K562 (cell line): ENCODE results near the gene ZMIZ1. TPM values are rescaled to one million over a fixed set of nuclear protein-coding genes. Genes with fewer than 3 reads are reported as not detected.

ENCODE experiments used
- CHD4 ChIP-seq: fragments of 200-600 bp; sonication (generic); IDR thresholded peaks from 3 replicates; pipeline ENCODE4 v1.6.1; 2012; ENCODE audit warnings: low read depth, mild to moderate bottlenecking, mixed read lengths, low read length, inconsistent platforms; ENCODE audit not compliant: insufficient read depth, insufficient replicate concordance, poor library complexity, severe bottlenecking
- E2F6 ChIP-seq, 2 experiments: IDR thresholded peaks; 2 replicates each; pipeline ENCODE4 v1.6.1; 2011; ENCODE audit warnings: borderline replicate concordance in 1 of 2, control low read depth in 1 of 2, low read depth in 1 of 2, low read length in 1 of 2, mild to moderate bottlenecking in 1 of 2, mixed read lengths in 1 of 2, moderate library complexity in 1 of 2; ENCODE audit not compliant: insufficient read depth in 1 of 2, insufficient read length in 1 of 2, poor library complexity in 1 of 2, severe bottlenecking in 1 of 2; ENCODE audit errors: extremely low read depth in 1 of 2
- MAFG ChIP-seq: fragments of 450-650 bp; conservative IDR thresholded peaks from 2 replicates; pipeline ENCODE4 v1.6.1; 2016; ENCODE audit warnings: missing genetic modification characterization, missing compliant biosample characterization
- MEIS2 ChIP-seq: fragments of 450-650 bp; IDR thresholded peaks from 2 replicates; pipeline ENCODE4 v1.6.1; 2014; ENCODE audit warnings: mild to moderate bottlenecking; ENCODE audit not compliant: partially characterized antibody
- NCOA1 ChIP-seq: fragments of 450-650 bp; IDR thresholded peaks from 2 replicates; pipeline ENCODE4 v1.6.1; 2016; ENCODE audit warnings: low read depth
- NRF1 ChIP-seq, 2 experiments: fragments of 450-650 bp; IDR thresholded peaks in 1 of 2; conservative IDR thresholded peaks in 1 of 2; 2 replicates each; pipeline ENCODE4 v1.6.1; 2014; ENCODE audit warnings: mild to moderate bottlenecking in 2 of 2
- NUFIP1 ChIP-seq: fragments of 450-650 bp; IDR thresholded peaks from 2 replicates; pipeline ENCODE4 v1.6.1; 2018; ENCODE audit not compliant: partially characterized antibody
- RAD51 ChIP-seq: fragments of 450-650 bp; IDR thresholded peaks from 2 replicates; pipeline ENCODE4 v1.7.1; 2016; ENCODE audit warnings: low read depth, mild to moderate bottlenecking, borderline replicate concordance
- RBM22 ChIP-seq: fragments of 200-400 bp; formaldehyde crosslinking; IDR thresholded peaks from 2 replicates; pipeline ENCODE4 v1.6.1; 2018; ENCODE audit warnings: low read length, low read depth; ENCODE audit not compliant: poor library complexity, severe bottlenecking
- ZBTB33 ChIP-seq: sonication (generic); formaldehyde crosslinking; IDR thresholded peaks from 2 replicates; pipeline ENCODE4 v1.8.1; 2023; ENCODE audit warnings: mild to moderate bottlenecking, missing genetic modification reagents
- ZBTB43 ChIP-seq: sonication (generic); formaldehyde crosslinking; IDR thresholded peaks from 2 replicates; pipeline ENCODE4 v1.8.0; 2023; ENCODE audit warnings: mild to moderate bottlenecking, missing genetic modification reagents
- ZNF318 ChIP-seq, 2 experiments: fragments of 450-650 bp; IDR thresholded peaks; 2 replicates each; pipeline ENCODE4 v1.6.1; 2016; ENCODE audit warnings: mild to moderate bottlenecking in 2 of 2, borderline replicate concordance in 1 of 2, low read depth in 1 of 2, moderate library complexity in 1 of 2
- polyA plus RNA-seq, 8 experiments: library from polyadenylated mRNA; depleted of rRNA in 4 of 8; stranded (reverse) in 5 of 8; unstranded in 3 of 8; fragments of >200 nt; fragmentation: Nextera tagmentation in 2 of 8; fragmentation: Illumina TruSeq in 1 of 8; extraction: Ambion mirVana in 2 of 8; extraction: Trizol in 1 of 8; gene quantifications; 2 replicates each; pipeline versions ENCODE4 v1.2.1 to v1.2.3, GENCODE V29; 2011 to 2014; ENCODE audit warnings: inconsistent platforms in 1 of 8, missing spikeins in 1 of 8
- total RNA-seq, 7 experiments: library from RNA; depleted of rRNA in 6 of 7; stranded (reverse); fragments of >200 nt in 6 of 7; fragmentation: Illumina TruSeq in 2 of 7; extraction: Trizol in 2 of 7; gene quantifications; 2 replicates each; pipeline versions ENCODE4 v1.2.1 to v1.2.3, GENCODE V29; 2011 to 2021; ENCODE audit warnings: low replicate concordance in 1 of 7

Gene ZMIZ1
- total and polyA plus RNA-seq, 9 of the 15 experiments (the other 6 are each of a cell fraction or from before 2014, with no cell fraction given): 1.0 to 37.3 (median 4.3) TPM

GRCh38 chr10:79239275-79239779 is 170.6 kb downstream of the ZMIZ1 start (continued):
- TF ChIP-seq E2F6 (IDR thresholded peaks at IDR 0.05; ENCODE audit: borderline replicate concordance in 1 of 2, extremely low read depth in 1 of 2, insufficient read depth in 1 of 2, insufficient read length in 1 of 2, low read depth in 1 of 2, low read length in 1 of 2, poor library complexity in 1 of 2, severe bottlenecking in 1 of 2): peak in 1 of 2 experiments; percentile 38
- no peak for TF ChIP-seq RBM22
- 0 out of 2 replicates have a peak, but pooled peaks have one; percentile 45 for TF ChIP-seq RAD51
- no peak for TF ChIP-seq NCOA1
- peak; percentile 92 for TF ChIP-seq MAFG (tag)
- peak in 1 of 2 experiments; percentile 23; a peak in 1 of 4 replicates for TF ChIP-seq NRF1 (conservative IDR thresholded peaks at IDR 0.05 in 1 of 2, IDR thresholded peaks at IDR 0.05 in 1 of 2)
- no peak for TF ChIP-seq CHD4
- TF ChIP-seq ZBTB33 (CRISPR knock-in tag): peak; percentile 82
- peak; percentile 58 for TF ChIP-seq MEIS2
- peak in 1 of 2 experiments; percentile 36; a peak in 1 of 4 replicates for TF ChIP-seq ZNF318 (IDR thresholded peaks at IDR 0.05; ENCODE audit: borderline replicate concordance in 1 of 2, low read depth in 1 of 2)
- TF ChIP-seq ZBTB43 (CRISPR knock-in tag): no peak
- no peak for TF ChIP-seq NUFIP1
